Natural killer cell (primary cell): Measurements from ENCODE around the gene TRAM2. TPM values are rescaled to one million over a fixed set of nuclear protein-coding genes. Genes with fewer than 3 reads are reported as not detected.

Experiments
- ATAC-seq, 3 donors: fragments of 150-1000 bp in 2 of 3; fragments of 200-7000 bp in 1 of 3; cut with Tn5 transposase; 1 replicate in 1 of 3; 2 replicates in 2 of 3; pipeline ENCODE4 v1.10.0; 2021; ENCODE audit warnings: mild to moderate bottlenecking in 2 of 3, moderate library complexity in 2 of 3
- DNase-seq, 2 donors: peaks; one replicate each; pipeline versions ENCODE4 v3.0.0 to v3.0.0-alpha.2; 2013 to 2021; ENCODE audit warnings: mixed read lengths in 1 of 2
- H3K27ac ChIP-seq: one replicate; pipeline ENCODE4 v1.5.1; 2013; ENCODE audit warnings: mild to moderate bottlenecking, low read length
- H3K27me3 ChIP-seq: one replicate; pipeline ENCODE4 v1.6.1; 2013; ENCODE audit warnings: low read length; ENCODE audit not compliant: control insufficient read depth, insufficient read depth
- H3K36me3 ChIP-seq: one replicate; pipeline ENCODE4 v1.6.1; 2013; ENCODE audit warnings: low read length; ENCODE audit not compliant: control insufficient read depth, insufficient read depth
- H3K4me1 ChIP-seq: one replicate; pipeline ENCODE4 v1.6.1; 2013; ENCODE audit warnings: low read length; ENCODE audit not compliant: control insufficient read depth, insufficient read depth
- H3K4me3 ChIP-seq: one replicate; pipeline ENCODE4 v1.5.1; 2013; ENCODE audit warnings: low read length
- H3K9me3 ChIP-seq: one replicate; pipeline ENCODE4 v1.6.1; 2013; ENCODE audit warnings: low read length; ENCODE audit not compliant: control insufficient read depth, insufficient read depth
- H3K27ac Mint-ChIP-seq, 2 donors: one replicate each; pipeline ENCODE4 v1.8.0; 2022; ENCODE audit warnings: mild to moderate bottlenecking in 2 of 2, mixed read lengths in 2 of 2, moderate library complexity in 1 of 2
- H3K27me3 Mint-ChIP-seq, 2 donors: one replicate each; pipeline ENCODE4 v1.8.0; 2022; ENCODE audit warnings: low read depth in 2 of 2, mixed read lengths in 2 of 2
- H3K36me3 Mint-ChIP-seq: one replicate; pipeline ENCODE4 v1.8.0; 2022; ENCODE audit warnings: mixed read lengths
- H3K4me1 Mint-ChIP-seq, 2 donors: one replicate each; pipeline ENCODE4 v1.8.0; 2022; ENCODE audit warnings: mixed read lengths in 2 of 2
- H3K4me3 Mint-ChIP-seq: one replicate; pipeline ENCODE4 v1.8.0; 2022; ENCODE audit warnings: mild to moderate bottlenecking, moderate library complexity, mixed read lengths
- H3K9me3 Mint-ChIP-seq, 2 donors: one replicate each; pipeline ENCODE4 v1.8.0; 2022; ENCODE audit warnings: mixed read lengths in 2 of 2
- WGBS: methylation state at CpG from one replicate; pipeline ENCODE4 v1.1.7; 2013; ENCODE audit warnings: missing lambda C conversion rate; ENCODE audit not compliant: insufficient coverage; 5-methylcytosine and 5-hydroxymethylcytosine counted together
- intact Hi-C: fragments of 100-400 bp; cut with micrococcal nuclease; formaldehyde crosslinking; loops from one replicate; pipeline ENCODE4 v1.14.2; 2022
- total RNA-seq, 4 donors: library from RNA; stranded (reverse); fragments of 120-200 nt in 1 of 4; gene quantifications; one replicate each; pipeline versions ENCODE4 v1.2.3 to v1.2.4, GENCODE V29; 2013 to 2022
- TF ChIP-seq, protein P1 (sequence below): fragments of 200-600 bp; IDR thresholded peaks from one replicate; pipeline ENCODE4 v1.8.0; 2022; ENCODE audit warnings: antibody characterized with exemption

Gene TRAM2
- total RNA-seq, 3 donors from 2014 or later (not counting 1 experiment from before 2014, with no cell fraction given): 16.2 to 20.0 (median 19.2) TPM

DNA sequence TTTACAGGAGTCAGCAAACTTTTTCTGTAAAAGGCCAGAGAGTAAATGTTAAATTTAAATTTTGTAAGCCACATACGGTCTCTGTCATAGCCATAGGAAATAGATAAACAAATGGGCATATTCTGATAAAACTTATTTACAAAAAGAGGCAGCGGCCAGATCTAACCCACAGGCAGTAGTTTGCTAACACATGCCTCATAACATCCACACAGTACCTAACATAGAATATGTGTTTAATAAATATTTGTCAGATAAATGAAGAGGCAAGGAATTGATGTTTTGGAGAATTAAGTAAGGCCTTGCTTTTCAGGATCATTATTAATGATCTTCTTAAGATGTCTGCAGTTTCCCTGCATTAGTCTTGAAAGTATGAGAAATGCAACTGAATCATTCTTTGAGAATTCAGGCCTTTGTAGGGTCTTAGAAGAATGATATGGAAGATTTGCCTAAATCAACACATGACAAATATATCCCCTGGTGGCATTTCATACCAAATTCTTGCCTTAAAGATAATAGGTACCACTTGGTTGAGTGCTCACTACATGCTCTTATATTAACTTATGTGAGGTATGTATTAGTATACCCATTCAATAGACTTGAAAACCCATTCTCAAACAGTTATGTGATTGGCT is 39.3 kb upstream of the TRAM2 start:
- Histone ChIP-seq H3K4me3 (no peak overlapping the region), H3K9me3 (no peaks in the 10 kb centered on the region), H3K4me1 (no peaks in the 10 kb centered on the region), H3K36me3 (no peaks in the 10 kb centered on the region), H3K27ac (no peak overlapping the region), H3K27me3 (no peaks in the 10 kb centered on the region)
- H3K36me3 Mint-ChIP-seq: no peaks in the 10 kb centered on the region
- no peak overlapping the region for H3K27ac Mint-ChIP-seq
- no peak for ATAC-seq
- no peaks in the 10 kb centered on the region for H3K4me1 Mint-ChIP-seq
- H3K27me3 Mint-ChIP-seq: peaks cover under 1 to 5% of the 10 kb centered on the region in 2 donors
- WGBS: no CpG with 5 or more reads among the region's 2 CpGs
- intact Hi-C loops: no loop called here
- DNase-seq: no peak
- TF ChIP-seq, protein P1, sequence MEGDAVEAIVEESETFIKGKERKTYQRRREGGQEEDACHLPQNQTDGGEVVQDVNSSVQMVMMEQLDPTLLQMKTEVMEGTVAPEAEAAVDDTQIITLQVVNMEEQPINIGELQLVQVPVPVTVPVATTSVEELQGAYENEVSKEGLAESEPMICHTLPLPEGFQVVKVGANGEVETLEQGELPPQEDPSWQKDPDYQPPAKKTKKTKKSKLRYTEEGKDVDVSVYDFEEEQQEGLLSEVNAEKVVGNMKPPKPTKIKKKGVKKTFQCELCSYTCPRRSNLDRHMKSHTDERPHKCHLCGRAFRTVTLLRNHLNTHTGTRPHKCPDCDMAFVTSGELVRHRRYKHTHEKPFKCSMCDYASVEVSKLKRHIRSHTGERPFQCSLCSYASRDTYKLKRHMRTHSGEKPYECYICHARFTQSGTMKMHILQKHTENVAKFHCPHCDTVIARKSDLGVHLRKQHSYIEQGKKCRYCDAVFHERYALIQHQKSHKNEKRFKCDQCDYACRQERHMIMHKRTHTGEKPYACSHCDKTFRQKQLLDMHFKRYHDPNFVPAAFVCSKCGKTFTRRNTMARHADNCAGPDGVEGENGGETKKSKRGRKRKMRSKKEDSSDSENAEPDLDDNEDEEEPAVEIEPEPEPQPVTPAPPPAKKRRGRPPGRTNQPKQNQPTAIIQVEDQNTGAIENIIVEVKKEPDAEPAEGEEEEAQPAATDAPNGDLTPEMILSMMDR: no peak
- no peak overlapping the region for H3K4me3 Mint-ChIP-seq
- H3K9me3 Mint-ChIP-seq: no peaks in the 10 kb centered on the region

DNA sequence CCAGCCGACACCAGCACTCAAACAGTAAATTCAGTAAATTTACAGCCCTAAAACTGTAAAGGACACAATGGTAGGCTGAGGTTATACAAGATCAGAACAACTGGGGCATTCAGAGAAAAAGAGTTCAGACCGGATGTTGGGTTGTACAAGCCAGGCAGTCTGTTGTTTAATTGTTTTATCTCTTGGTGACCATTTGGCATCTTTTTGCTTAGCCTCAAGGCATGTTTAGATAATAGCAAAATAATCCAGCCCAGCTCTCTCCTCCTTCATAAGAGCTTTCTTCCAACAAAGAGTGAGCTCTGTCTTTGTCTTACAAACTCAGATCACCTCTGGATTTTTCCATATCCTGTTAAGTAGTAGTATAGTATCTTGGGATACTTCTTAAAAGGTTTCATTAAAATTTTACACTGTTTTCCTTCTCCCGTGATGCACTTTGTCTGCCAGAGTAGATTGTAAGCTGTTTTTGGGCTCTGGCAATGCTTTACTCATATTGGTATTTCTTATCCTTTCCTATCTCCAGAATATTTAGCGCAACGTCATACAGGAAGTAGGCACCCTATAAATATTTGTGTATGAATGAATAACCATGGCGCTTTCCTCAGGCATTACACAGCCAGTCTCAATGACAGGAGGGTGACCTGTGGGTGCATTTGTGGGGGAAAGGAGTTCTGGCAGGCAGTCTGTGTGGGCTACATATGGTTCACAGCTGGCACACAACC is 35.6 kb upstream of the TRAM2 start:
- no peaks in the 10 kb centered on the region for H3K36me3 Mint-ChIP-seq
- no peak overlapping the region for H3K27ac Mint-ChIP-seq
- Histone ChIP-seq H3K4me1 (no peaks in the 10 kb centered on the region), H3K27ac (no peak overlapping the region), H3K36me3 (no peaks in the 10 kb centered on the region), H3K9me3 (no peaks in the 10 kb centered on the region), H3K4me3 (no peak overlapping the region), H3K27me3 (no peaks in the 10 kb centered on the region)
- peaks cover 13 to 15% of the 10 kb centered on the region in 2 donors for H3K27me3 Mint-ChIP-seq
- 94% methylated on average over 3 of the region's 6 CpGs for WGBS
- TF ChIP-seq, protein P1: no peak
- H3K4me1 Mint-ChIP-seq: no peaks in the 10 kb centered on the region
- ATAC-seq (no peak), DNase-seq (no peak)
- H3K4me3 Mint-ChIP-seq: no peak overlapping the region
- intact Hi-C loops: no loop called here
- no peaks in the 10 kb centered on the region for H3K9me3 Mint-ChIP-seq

DNA sequence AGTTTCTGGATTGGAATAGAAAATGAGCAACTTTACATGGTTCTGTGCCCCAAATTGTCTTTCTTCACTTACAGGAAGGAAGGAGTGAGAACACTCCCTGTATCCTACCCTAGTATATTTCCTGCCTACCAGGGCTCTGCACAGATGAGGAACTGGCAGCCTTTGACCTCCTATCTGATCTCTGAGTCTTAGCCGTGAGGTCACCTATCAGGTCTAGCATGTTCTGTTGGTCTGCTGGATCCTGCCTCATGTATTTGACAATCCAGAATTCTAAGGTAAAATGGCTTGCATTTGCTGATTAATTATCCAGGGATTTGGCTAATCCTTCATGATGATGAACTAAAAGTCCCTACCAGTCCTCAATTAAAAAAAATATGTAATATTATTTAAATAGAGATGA is 35.0 kb upstream of the TRAM2 start:
- Mint-ChIP-seq H3K36me3 (no peaks in the 10 kb centered on the region), H3K27ac (no peak overlapping the region), H3K4me3 (no peak overlapping the region), H3K4me1 (no peaks in the 10 kb centered on the region), H3K9me3 (no peaks in the 10 kb centered on the region), H3K27me3 (peaks cover 15 to 17% of the 10 kb centered on the region in 2 donors)
- no peaks in the 10 kb centered on the region for H3K9me3 ChIP-seq
- intact Hi-C loops: no loop called here
- TF ChIP-seq, protein P1: no peak
- DNase-seq: no peak
- no peak for ATAC-seq
- WGBS: 59% methylated on average over 1 of the region's 1 CpG
- no peaks in the 10 kb centered on the region for H3K4me1 ChIP-seq
- H3K27me3 ChIP-seq: no peaks in the 10 kb centered on the region
- H3K4me3 ChIP-seq: no peak overlapping the region
- H3K27ac ChIP-seq: no peak overlapping the region
- no peaks in the 10 kb centered on the region for H3K36me3 ChIP-seq
